RWPE1 (cell line): ENCODE measurements around the gene ESPNL.

ENCODE experiments used
- CTCF ChIA-PET: fragments of 350-600 bp; sonication (Branson Sonifier 250); formaldehyde crosslinking; extraction: SDS; loops from one replicate; lab custom pipeline; 2021; lab: Yijun Ruan, JAX
- POLR2A ChIA-PET: fragments of 400-600 bp; formaldehyde crosslinking; extraction: SDS; loops from one replicate; lab custom pipeline; 2020; ENCODE audit warnings: antibody characterized with exemption; ENCODE audit not compliant: low non-redundant PET; lab: Yijun Ruan, JAX
- DNase-seq: peaks from one replicate; pipeline ENCODE4 v3.0.0; 2012; ENCODE audit warnings: low spot score
- H3K27ac ChIP-seq: fragments of 450-650 bp; 2 replicates; pipeline ENCODE4 v1.5.1; 2017
- CTCF ChIP-seq: fragments of 450-650 bp; conservative IDR thresholded peaks from 2 replicates; pipeline ENCODE4 v1.5.1; 2017; ENCODE audit warnings: low read depth, mild to moderate bottlenecking

The ESPNL gene

GRCh38 chr2:238097988-238098871 lies 1.9 kb upstream of the ESPNL start:
- no peak for TF ChIP-seq CTCF
- POLR2A ChIA-PET = no interaction called here
- peak; percentile 90 for DNase-seq
- peak overlapping the region; percentile 38 for H3K27ac ChIP-seq
- CTCF ChIA-PET = interaction anchor here (1.2 kb wide), 1 partner anchor 240 kb away, joined by 4 read pairs; no protein-coding TSS in a partner anchor

DNA sequence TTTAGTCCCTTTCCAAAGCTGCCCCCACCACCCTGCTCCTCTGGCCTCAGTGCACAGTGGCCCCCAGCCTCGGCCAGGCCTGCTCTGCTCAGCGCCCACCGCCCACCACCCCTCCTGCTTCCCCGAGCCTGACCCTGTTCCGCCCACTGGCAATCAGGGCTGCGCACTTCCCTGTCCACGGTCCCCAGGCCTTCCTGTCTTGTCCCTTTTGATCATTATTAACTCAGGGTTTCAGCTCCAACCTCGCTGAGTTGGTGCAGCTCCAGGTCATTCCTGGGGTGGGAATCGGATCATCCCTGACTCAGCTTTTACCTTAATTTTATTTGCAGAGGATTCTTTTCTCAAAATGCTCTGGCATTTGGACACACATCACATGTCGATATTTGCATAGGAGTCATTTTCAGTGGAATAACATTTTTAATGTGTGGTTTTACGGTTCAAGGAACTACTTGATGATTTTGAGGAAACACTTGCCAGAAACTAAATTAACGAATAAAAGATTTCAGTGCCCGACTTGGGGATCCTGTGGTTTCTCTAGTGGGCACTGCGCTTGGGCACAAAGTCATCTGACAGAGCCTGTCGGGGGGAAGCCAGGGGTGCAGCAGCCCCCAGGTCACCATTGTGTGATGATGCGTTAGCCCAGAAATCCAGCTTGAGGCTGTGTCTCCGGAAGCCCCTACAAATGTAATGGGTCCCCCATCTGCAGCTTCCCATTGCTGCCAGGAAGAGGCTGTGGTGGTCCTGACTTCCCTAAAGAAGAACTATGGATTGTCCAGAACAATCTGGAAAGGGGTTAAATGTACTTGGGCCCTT lies 1.0 kb upstream of the ESPNL start:
- ChIA-PET POLR2A (no interaction called here), CTCF (interaction anchor here (1.2 kb wide), 1 partner anchor 241 kb away, joined by 4 read pairs; no protein-coding TSS in a partner anchor)
- DNase-seq = no peak
- peak overlapping the region; percentile 38 for H3K27ac ChIP-seq
- no peak for TF ChIP-seq CTCF

DNA sequence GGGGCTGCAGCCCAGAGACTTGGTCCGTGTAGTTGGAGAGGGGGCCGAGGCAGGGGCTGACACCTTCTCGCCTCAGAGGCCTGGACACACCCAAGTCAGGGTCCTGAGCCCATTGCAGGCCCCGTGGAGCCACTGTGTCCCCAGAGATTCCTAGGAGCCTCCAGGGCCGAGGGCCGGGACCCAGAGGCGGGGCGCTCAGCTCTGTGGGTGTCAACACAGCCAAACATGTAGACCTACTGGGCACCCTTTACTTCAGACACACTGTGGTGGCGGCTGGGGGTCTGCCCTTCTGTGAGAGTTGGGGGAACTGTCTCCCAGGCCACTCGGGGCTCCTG lies 459 bp upstream of the ESPNL start:
- ChIA-PET CTCF (no interaction called here), POLR2A (no interaction called here)
- DNase-seq = no peak
- no peak for TF ChIP-seq CTCF
- H3K27ac ChIP-seq = no peak overlapping the region

GRCh38 chr2:238100821-238101771 lies 956 bp downstream of the ESPNL start:
- POLR2A ChIA-PET = no interaction called here
- no peak for TF ChIP-seq CTCF
- no peak for DNase-seq
- no peak overlapping the region for H3K27ac ChIP-seq
- CTCF ChIA-PET = interaction anchor here (1.2 kb wide), 1 partner anchor 59 kb away, joined by 3 read pairs; no protein-coding TSS in a partner anchor

DNA sequence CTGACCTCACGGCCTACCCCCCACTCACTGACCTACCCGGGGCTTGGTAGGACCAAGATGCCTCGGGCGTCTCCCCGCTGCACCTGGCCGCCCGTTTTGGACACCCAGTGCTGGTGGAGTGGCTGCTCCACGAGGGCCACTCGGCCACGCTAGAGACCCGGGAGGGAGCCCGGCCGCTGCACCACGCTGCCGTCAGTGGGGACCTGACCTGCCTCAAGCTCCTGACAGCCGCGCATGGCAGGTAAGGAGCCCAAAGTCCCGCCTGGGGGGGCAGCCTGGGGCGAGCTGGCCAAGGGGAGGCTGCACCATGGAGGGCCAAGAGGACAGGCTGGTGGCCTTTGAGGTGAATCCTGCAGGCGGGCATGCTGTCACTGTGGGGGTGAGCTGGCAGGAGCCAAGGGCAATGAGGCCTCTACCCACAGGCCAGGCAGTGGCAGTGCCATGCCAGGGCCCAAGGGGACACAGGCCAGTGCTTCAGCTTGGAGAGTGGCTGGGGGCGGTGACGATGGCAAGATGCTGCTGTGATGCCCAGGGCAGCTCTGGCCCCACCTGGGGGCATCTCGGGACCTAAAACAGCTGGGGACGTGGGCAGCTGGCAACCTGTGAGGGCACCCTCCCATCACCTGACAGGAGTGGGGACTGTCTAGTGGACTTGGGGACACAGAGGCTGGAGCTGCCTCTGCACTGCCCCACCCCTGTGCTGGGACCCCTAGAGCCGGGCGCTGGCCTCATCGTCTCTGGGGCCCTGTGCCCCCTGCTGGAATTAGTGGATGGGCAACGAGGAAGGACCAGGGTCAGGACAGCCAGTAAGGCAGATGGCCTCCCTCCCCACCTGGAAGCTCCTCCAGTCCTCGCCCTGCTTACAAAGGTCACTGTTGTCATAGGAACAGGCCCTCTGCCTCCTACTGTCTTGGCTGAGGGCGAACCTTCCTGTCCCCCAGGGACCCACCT lies 2.0 kb downstream of the ESPNL start:
- H3K27ac ChIP-seq = no peak overlapping the region
- CTCF ChIA-PET = interaction anchor here (0.5 to 1.2 kb wide), 3 partner anchors 10 to 337 kb away, joined by 3 to 4 read pairs (median 3); no protein-coding TSS in a partner anchor
- DNase-seq = no peak
- POLR2A ChIA-PET = no interaction called here
- no peak for TF ChIP-seq CTCF
